ENCODE measurements around the gene POLR2L. TPM values are rescaled to one million over a fixed set of nuclear protein-coding genes. Genes with fewer than 3 reads are reported as not detected.

The POLR2L gene
- total and polyA plus RNA-seq, 12 donors: 26.2 to 206 (median 109) TPM

- Histone ChIP-seq H3K9me3 (replicated peaks in 1 of 3) (no peaks in the 10 kb centered on the region), H3K36me3 (replicated peaks in 1 of 2) (peaks cover 0 to 24% of the 10 kb centered on the region in 2 donors), H3K4me3 (no peak overlapping the region), H3K27ac (no peak overlapping the region), H3K27me3 (no peaks in the 10 kb centered on the region), H3K4me1 (replicated peaks in 1 of 2) (peaks cover 20 to 25% of the 10 kb centered on the region in 2 donors)
- TF ChIP-seq POLR2A (IDR thresholded peaks at IDR 0.05) (no peak), CTCF (IDR thresholded peaks at IDR 0.05) (no peak)
- intact Hi-C loops (cut with DNase I): no loop called here
- WGBS, 4 donors: 84 to 88% (median 86%) methylated on average over 8 to 11 of the region's 11 CpGs
- no peak for DNase-seq
These were observed 25.9 kb downstream of the POLR2L start for GRCh38 chr11:816433-816779.

- 81 to 89% (median 87%) methylated on average over 9 to 11 of the region's 11 CpGs for WGBS, 4 donors
- no peak overlapping the region for H3K4me3 ChIP-seq
These were observed 26.5 kb downstream of the POLR2L start for GRCh38 chr11:815675-816432.

GRCh38 chr11:813456-814096, 28.8 kb downstream of the POLR2L start:
- TF ChIP-seq CTCF (IDR thresholded peaks at IDR 0.05) (no peak), POLR2A (IDR thresholded peaks at IDR 0.05) (no peak)
- H3K27me3 ChIP-seq: no peaks in the 10 kb centered on the region
- peaks cover 17 to 23% of the 10 kb centered on the region in 2 donors for H3K4me1 ChIP-seq (replicated peaks in 1 of 2)
- H3K36me3 ChIP-seq (replicated peaks in 1 of 2): peaks cover 0 to 26% of the 10 kb centered on the region in 2 donors
- whole genome bisulfite sequencing, 4 donors: 81 to 90% (median 86%) methylated on average over 6 to 9 of the region's 9 CpGs
- no peak overlapping the region for H3K4me3 ChIP-seq
- DNase-seq: no peak
- no peaks in the 10 kb centered on the region for H3K9me3 ChIP-seq (replicated peaks in 1 of 3)
- H3K27ac ChIP-seq: no peak overlapping the region
- intact Hi-C loops (cut with DNase I): no loop called here

More at GRCh38 chr11:815675-816432, 26.5 kb downstream of the POLR2L start:
- Histone ChIP-seq H3K9me3 (replicated peaks in 1 of 3) (no peaks in the 10 kb centered on the region), H3K4me1 (replicated peaks in 1 of 2) (peaks cover 20 to 25% of the 10 kb centered on the region in 2 donors), H3K36me3 (replicated peaks in 1 of 2) (peaks cover 0 to 26% of the 10 kb centered on the region in 2 donors), H3K27me3 (no peaks in the 10 kb centered on the region), H3K27ac (no peak overlapping the region)
- intact Hi-C loops (cut with DNase I): no loop called here
- no peak for TF ChIP-seq CTCF (IDR thresholded peaks at IDR 0.05)
- no peak for TF ChIP-seq POLR2A (IDR thresholded peaks at IDR 0.05)
- DNase-seq: no peak

GRCh38 chr11:813072-813455, 29.3 kb downstream of the POLR2L start:
- Histone ChIP-seq H3K9me3 (replicated peaks in 1 of 3) (no peaks in the 10 kb centered on the region), H3K4me1 (replicated peaks in 1 of 2) (peaks cover 20 to 27% of the 10 kb centered on the region in 2 donors), H3K4me3 (no peak overlapping the region), H3K36me3 (replicated peaks in 1 of 2) (peaks cover 0 to 26% of the 10 kb centered on the region in 2 donors), H3K27ac (no peak overlapping the region), H3K27me3 (no peaks in the 10 kb centered on the region)
- TF ChIP-seq POLR2A (IDR thresholded peaks at IDR 0.05) (no peak), CTCF (IDR thresholded peaks at IDR 0.05) (no peak)
- intact Hi-C loops (cut with DNase I): no loop called here
- WGBS, 4 donors: 88 to 91% (median 89%) methylated on average over 6 of the region's 6 CpGs
- no peak for DNase-seq

Measured in adrenal gland (tissue), 12 donors.